C4-2B (cell line): Measurements from ENCODE around the gene OSBPL2.

Experiments
- H3K27ac ChIP-seq: fragments of 450-650 bp; 2 replicates; pipeline ENCODE4 v1.5.1; 2017
- ZFX ChIP-seq: fragments of 450-650 bp; IDR thresholded peaks from 2 replicates; pipeline ENCODE4 v1.6.1; 2017
- TF ChIP-seq, protein P1 (sequence below): fragments of 450-650 bp; conservative IDR thresholded peaks from 2 replicates; pipeline ENCODE4 v1.5.1; 2017; ENCODE audit warnings: mild to moderate bottlenecking

Gene OSBPL2

DNA sequence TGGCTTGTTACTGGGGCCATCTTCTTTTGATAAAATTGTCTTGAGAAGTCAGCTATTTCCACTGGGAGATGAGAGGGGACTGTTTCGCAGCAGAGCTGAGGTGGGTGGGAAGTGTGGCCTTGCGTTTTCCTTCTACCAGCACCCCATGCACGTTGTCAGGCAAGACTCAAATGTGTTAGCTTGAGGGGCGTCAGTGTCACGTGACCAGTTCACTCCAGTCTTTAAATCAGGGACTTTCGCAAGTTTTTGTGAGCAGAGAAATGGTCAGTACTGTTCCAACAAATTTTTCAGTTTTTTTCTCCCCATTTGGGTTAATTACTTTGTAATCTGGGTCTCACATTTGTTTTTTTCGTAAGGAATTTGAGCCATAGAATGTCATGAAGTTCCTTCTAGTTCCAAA is 43.8 kb downstream of the OSBPL2 start:
- no peak overlapping the region for H3K27ac ChIP-seq
- TF ChIP-seq, protein P1, sequence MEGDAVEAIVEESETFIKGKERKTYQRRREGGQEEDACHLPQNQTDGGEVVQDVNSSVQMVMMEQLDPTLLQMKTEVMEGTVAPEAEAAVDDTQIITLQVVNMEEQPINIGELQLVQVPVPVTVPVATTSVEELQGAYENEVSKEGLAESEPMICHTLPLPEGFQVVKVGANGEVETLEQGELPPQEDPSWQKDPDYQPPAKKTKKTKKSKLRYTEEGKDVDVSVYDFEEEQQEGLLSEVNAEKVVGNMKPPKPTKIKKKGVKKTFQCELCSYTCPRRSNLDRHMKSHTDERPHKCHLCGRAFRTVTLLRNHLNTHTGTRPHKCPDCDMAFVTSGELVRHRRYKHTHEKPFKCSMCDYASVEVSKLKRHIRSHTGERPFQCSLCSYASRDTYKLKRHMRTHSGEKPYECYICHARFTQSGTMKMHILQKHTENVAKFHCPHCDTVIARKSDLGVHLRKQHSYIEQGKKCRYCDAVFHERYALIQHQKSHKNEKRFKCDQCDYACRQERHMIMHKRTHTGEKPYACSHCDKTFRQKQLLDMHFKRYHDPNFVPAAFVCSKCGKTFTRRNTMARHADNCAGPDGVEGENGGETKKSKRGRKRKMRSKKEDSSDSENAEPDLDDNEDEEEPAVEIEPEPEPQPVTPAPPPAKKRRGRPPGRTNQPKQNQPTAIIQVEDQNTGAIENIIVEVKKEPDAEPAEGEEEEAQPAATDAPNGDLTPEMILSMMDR = no peak
- TF ChIP-seq ZFX = no peak

DNA sequence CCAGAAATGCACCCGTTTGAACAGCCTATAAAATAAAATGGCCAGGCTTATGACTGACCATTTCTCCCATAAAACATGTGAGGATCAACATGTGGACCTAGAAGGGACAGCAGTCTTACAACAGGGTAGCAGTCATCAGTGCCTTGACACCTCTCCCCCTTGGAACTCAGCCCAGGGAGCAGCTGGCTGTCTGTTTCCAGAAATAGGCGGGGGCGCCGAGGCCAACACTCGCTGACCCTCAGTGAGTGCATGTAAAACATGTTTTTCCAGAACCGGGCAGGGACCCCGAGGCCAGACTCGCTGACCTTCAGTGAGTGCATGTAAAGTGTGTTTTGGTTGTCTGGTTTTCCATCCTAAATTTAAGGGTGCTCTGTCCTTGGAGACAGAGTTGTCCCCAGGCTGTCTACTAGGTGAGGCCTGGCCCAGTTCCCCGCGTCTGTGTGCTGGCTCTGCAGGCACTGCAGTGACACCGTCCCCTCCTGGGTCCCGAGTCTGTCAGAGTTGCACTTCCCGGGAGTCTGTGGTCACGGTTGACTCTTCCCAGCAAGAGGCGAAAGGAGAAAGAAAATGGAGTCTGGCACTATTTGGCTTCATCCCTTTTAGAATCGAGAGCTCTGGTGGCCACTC is 44.7 kb downstream of the OSBPL2 start:
- TF ChIP-seq, protein P1 = no peak
- no peak for TF ChIP-seq ZFX
- no peak overlapping the region for H3K27ac ChIP-seq

DNA sequence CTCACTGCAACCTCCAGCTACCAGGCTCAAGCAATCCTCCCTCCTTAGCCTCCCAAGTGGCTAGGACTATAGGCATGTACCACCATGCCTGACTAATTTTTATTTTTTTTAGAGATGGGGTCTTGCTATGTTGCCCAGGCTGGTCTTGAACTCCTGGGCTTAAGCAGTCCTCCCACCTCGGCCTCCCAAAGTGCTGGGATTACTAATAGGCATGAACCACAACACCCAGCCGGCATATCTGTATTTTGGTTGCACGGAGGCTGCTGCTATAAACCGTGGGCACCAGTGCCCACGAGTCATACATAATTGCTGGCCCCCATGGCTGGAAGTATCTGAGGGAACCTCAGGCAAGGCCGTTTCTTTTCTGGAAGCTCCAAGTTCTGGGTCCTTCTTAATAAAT is 46.1 kb downstream of the OSBPL2 start:
- H3K27ac ChIP-seq = no peak overlapping the region
- TF ChIP-seq, protein P1 = no peak
- no peak for TF ChIP-seq ZFX

DNA sequence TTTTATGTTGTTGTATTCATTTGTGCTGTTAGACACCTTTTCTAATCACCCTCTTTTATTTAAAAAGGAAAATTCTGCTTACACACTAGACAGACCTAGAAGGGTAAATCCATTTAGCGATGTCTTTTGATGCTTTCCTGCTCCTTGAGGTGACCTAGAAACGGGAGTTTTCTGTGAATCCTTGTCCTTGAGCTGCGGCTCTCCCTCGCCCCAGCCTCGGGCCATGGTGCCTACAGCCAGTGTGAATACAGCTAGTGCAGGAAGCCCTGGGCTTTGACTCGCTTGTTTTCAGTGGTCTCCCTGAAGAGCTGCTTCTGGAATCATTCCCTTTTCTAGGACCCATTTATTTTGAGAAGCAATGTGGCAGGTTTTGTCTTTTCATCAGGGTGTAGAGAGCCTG is 46.8 kb downstream of the OSBPL2 start:
- TF ChIP-seq, protein P1 = no peak
- TF ChIP-seq ZFX = no peak
- H3K27ac ChIP-seq = no peak overlapping the region

DNA sequence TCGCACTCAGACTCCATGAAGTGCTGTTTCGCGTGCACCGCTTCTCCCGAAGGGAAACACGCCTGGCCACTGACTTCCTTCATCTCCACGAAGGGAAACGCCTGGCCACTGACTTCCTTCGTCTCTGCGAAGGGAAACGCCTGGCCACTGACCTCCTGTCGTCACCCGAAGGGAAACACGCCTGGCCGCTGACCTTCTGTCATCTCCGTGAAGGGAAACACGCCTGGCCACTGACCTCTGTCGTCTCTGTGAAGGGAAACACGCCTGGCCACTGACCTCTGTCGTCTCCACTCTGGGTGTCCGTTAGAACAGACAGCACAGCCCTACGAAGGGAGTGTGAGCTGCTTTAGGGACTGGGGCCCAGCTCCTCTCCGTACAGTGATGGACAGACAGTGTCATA is 47.4 kb downstream of the OSBPL2 start:
- TF ChIP-seq ZFX = no peak
- TF ChIP-seq, protein P1 = no peak
- no peak overlapping the region for H3K27ac ChIP-seq

DNA sequence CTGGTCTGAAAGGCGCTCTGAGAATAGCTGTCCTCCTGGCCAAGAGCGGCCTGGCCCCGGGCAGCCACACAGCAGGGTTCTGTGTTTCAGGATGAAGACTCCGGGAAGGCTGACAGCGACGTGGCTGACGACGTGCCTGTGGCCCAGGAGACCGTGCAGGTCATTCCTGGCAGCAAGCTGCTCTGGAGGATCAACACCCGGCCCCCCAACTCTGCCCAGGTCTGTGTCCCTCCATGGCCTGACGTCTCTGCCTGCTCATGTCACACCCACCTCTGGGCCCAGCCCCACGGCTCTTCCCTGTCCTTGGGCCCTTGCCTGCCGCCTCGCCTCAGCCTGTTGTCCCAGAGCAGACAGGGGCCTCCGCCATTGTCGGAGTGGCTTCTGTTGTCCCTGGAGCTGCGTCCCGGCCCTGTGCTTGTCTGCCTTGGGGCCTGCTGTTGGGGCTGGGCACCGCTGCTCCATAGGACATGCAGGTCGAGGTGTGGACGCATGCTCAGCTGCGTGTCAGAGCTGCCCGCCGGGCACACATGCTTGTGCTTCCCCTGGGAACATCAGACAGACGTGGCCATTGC is 48.3 kb downstream of the OSBPL2 start:
- H3K27ac ChIP-seq = no peak overlapping the region
- TF ChIP-seq, protein P1 = no peak
- TF ChIP-seq ZFX = no peak

DNA sequence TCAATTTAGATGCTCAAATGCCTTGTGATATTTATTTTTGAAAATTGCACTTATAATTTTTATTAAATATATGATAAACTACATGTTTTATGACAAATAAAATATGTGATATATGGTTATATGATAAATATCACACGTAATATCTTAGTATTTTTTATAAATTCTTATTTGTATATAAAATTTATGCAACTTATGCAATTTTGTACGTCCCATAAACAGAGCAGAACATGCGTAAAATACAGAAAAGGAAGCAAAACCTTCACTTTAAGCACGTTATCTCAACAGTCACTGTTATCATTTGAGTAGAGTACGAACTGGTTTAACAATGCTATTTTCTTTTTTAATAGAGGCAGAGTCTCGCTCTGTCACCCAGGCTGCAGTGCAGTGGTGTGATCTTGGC is 48.8 kb downstream of the OSBPL2 start:
- TF ChIP-seq, protein P1 = no peak
- TF ChIP-seq ZFX = no peak

More for the DNA sequence above, 48.8 kb downstream of the OSBPL2 start:
- no peak overlapping the region for H3K27ac ChIP-seq
